CD4-positive, alpha-beta T cell treated with Interferon alpha-2 for 1 hour (primary cell): Measurements from ENCODE around the gene SRRD.
"Not testable (repeated sequence)": the region's sequence is repeated elsewhere in the genome, so short reads cannot be mapped to it uniquely, and the experiment has no call there.

Experiments
- DNase-seq, 2 donors: peaks; one replicate each; pipeline ENCODE4 v3.0.0-alpha.2; 2020 to 2022

SRRD gene

GRCh38 chr22:26483439-26484359, at the start of gene SRRD, which contains the start of gene HPS4:
Gene SRRD (plus strand): TSS chr22:26483877. CDS start chr22:26483891, 14 bp downstream.
Gene HPS4 (minus strand): TSS chr22:26483783. CDS start chr22:26481762, 2,021 bp downstream.
- DNase-seq: peak; percentile 92 to 95

DNA sequence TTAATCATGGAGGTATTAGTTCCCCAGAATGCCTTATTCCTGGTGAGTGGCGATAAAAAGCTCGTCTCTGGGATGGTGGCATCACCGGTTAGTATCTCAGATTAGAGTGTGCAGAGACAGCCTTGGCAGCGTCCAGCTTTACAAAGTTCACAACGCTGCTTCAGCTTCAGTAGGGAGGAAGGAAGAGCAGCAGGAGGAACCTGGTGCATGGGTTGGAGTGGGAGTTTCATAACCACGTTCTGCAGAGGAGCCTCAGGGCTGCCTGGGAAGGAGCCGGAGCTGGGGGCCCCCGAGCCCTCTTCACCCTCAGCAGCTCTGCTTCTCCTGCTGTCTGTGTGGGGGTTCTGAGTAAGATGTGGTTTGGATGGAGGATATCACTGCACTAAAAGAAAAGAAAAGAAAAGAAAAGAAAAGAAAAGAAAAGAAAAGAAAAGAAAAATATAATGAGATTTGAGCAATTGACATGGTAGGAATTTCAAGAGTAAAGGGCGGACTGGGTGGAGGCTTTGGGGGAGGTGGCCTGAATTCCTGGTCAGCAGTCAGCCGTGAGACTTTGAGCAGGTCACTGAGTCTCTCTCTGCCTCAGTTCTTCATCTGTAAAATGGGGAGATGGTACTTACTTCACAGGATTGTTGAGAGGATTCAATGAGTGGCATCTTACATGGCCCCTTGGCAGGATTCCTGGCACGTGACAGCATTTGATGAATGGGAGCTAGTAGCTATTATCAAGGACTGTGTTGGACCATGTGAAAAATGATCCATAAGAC, 48.2 kb upstream of the SRRD start:
- no peak for DNase-seq

DNA sequence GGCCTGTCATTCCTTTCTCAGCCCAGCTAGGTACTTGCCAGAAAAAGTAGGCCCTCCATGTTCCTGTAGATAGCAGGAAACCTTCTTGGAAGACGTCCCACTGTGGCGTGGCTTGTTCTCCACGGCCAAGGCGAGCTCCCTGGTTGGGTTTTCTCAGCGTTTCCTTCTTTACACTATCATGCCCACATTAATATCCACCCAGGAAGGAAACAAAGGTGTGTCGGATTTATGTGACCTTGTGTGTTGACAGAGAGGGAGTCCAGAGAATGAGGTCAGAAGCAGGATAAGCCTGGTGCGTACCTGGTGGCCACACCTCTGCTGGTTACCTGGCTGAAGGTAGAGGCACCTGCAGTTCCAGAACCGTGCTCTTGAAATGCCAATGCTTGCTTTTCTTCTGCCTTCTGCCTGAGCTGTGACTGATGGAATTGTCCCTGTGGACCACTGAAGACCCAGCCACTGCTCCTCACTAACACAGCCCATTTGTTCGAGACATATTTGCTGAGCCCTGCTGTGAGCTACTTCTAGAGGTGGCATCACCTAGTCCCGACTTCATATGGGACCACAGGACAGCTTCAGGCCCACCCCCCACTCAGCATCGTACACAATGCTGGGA, 46.7 kb upstream of the SRRD start:
- no peak for DNase-seq

DNA sequence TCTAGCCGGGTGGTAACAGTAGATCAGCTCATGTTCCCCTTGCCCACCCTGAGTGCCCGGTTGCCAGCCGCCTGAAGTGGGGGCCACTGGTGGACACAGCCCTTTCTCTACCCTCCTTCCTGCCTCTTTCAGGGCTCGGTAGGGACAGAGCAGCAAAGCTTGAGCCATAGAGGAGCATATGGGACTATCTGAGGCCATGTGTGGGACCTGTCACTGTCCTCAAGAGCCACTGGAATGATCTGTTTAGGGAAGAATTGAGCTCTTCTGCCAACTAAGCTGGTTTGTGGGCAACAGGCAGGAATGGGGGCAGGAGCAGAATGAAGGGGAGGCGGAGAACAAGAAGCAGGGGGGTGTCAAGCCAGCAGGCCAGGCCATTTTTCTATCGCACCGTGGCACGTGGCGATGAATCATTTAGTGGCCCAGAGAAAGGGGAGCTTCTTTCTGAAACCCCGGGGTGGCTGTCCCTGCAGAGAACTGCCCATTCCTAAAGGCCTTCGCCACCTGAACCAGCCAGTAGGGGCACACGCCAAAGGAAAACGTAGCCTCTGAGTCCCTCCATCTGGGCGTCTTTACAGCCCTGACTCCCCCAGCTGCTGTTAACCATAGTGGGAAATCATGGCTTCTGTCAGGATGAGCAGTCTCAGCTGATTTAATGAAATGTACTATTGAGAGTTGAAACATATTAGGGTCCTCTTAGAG, 45.8 kb upstream of the SRRD start:
- no peak for DNase-seq

DNA sequence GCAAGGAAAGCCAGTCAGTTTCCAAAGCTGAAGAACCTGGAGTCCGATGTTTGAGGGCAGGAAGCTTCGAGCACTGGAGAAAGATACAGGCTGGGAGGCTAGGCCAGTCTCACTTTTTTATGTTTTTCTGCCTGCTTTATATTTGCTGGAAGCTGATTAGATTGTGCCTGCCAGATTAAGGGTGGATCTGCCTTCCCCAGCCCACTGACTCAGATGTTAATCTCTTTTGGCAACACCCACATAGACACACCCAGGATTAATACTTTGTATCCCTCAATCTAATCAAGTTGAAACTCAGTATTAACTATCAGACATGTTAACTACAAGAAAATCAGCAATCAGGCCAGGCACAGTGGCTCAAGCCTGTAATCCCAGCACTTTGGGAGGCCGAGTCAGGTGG, 44.9 kb upstream of the SRRD start:
- DNase-seq: not testable (repeated sequence)

DNA sequence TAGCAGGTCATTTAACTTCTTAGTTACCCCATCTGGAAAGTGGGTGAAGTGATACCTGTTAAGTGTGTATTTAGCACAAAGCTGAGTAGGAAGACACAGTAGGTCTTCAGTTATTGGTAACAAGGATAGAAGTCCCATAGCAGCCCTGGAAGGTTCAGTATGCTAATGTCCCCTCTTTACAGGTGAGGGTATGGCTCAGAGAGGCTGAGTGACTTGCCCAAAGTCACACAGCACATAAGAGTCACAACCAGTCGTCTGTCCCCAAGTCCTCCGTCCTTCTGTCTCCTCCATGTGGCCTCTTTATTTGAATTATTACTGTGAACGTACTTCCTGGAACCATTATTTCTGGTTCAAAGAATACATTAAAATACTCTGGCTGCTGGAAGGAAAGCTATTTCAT, 44.1 kb upstream of the SRRD start:
- no peak for DNase-seq

DNA sequence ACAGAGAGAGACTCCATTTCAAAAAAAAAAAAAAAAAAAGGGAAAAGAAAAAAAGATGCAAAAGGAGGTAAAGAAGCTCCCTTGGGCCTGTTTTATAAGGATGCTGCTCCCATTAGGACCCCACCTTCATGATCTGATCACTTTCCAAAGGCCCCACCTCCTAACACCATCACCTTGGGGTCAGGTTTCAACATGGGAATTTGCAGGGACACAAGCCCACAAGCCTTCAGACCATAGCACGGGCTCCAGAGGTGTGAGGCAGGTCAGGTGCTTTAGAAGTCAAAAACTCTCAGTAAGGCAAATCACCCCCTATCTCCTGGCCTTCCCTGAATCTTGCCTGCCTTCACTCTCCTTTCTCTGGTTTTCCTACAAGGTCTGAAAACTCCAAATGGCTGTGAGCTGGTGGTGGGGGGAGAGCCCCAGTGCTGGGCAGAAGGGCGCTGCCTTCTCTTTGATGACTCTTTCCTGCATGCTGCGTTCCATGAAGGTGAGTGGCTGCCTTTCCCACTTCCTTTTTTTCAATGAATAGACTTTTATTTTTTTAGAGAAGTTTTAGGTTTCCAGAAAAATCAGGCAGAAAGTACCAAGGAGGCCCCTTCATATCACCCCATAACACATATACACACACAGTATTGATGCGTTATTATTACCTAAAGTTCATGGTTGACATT, 41.5 kb upstream of the SRRD start:
- DNase-seq: no peak

GRCh38 chr22:26443901-26444690, 39.6 kb upstream of the SRRD start:
- no peak for DNase-seq

- no peak for DNase-seq
Measured at GRCh38 chr22:26444777-26445176, 38.9 kb upstream of the SRRD start.

DNA sequence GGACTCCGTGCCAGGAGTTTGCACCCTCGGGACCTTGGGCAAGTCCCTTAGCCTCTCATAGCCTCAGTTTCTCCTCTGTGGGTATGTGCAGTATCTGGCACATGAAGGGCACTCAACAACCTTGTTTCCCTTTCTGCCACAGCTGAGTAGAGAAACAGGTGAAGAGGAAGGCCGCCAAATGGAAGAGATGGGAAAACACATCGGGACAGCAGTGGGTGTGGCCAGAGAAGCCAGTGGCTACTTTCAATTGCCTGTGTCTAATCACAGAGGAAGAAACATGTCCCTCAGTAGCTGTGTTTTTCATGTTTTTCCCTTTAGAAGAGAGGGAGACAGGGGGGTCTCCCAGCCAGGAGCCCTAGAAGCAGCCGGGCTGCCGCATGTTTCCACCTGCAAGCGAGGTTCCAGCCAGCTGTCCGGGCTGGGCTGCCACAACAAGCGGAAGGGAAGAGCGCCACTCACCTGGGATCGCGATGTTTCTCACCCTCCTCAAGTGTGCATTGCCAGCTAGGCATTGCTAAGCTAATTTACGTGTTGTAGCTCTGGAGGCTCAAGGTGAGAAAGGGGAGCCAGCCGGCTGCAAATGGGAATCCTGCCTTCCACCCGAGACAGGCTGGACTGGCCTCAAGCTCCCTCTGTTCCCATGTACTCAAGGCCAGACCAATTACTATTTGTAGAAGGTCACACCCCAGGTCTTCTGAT, 38.0 kb upstream of the SRRD start:
- no peak for DNase-seq

- no peak for DNase-seq
Measured at GRCh38 chr22:26446808-26447515, 36.7 kb upstream of the SRRD start.

DNA sequence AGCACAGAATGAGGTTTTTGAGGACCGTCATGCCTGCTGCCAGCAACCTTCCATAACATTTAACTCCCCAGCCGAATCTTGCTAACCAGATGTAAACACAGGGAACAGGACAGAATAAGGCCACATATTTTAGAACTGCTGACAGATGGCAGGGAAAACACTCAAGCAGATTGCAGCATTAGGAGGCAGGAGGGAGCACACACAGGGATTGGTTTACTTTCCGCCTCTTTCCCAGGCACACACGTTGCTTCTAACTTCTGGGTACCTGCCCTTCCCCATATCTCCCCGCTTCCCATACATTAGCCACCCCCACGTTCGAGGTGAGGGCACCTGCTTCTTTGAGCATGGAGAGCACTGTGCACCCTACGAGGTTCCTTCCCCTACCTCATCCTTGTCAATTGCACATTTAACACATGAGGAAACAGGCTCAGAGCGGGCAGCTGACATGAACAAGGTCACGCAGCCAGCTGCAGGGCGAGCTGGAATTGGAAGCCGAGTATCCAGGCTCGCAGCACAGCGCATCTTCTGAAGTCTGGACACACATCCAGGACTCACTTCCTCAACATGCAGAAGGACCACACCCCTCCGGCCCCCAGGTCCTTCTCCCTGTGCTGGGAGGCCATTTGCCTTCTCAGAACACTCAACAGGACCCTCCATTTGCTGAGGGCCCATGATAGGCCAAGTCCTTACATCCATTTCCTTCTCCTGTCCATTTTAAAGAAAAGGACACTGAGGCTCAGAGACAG, 35.9 kb upstream of the SRRD start:
- DNase-seq: no peak

DNA sequence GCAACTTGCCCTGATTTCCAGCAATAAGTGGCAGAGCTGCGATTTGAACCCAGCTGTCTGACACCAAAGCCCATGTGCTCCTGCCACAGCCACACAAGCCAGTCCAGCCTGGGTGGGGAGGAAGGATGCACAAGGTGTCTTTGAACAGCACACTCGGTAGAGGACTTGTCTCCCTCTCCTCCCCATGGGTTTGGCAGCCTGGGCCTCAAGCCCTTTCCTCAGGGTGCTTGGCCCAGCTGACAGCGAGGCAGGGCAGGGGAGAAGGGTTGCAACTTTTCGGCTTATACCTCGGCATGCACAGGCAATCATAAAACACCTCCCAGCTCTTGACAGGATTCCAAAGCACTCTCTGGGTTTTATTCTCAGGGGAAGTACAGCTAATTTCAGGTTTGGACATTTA, 35.3 kb upstream of the SRRD start:
- no peak for DNase-seq

- no peak for DNase-seq
Measured at GRCh38 chr22:26448941-26449340, 34.7 kb upstream of the SRRD start.

- DNase-seq: no peak
Measured at GRCh38 chr22:26450453-26451185, 33.1 kb upstream of the SRRD start.

GRCh38 chr22:26452236-26453016, 31.3 kb upstream of the SRRD start:
- no peak for DNase-seq

- no peak for DNase-seq
Measured at GRCh38 chr22:26453216-26453615, 30.5 kb upstream of the SRRD start.
